AG09319 (cell line): Measurements from ENCODE around the gene MB.

Source experiments
- DNase-seq: peaks from one replicate; pipeline ENCODE4 v3.0.0-alpha.2; 2010; ENCODE audit warnings: low read depth; ENCODE audit errors: extremely low read depth
- TF ChIP-seq, protein P1 (sequence below): IDR thresholded peaks from 2 replicates; pipeline ENCODE4 v1.5.1; 2011; ENCODE audit warnings: low read depth, mild to moderate bottlenecking, inconsistent platforms, low read length, moderate library complexity

Gene MB

DNA sequence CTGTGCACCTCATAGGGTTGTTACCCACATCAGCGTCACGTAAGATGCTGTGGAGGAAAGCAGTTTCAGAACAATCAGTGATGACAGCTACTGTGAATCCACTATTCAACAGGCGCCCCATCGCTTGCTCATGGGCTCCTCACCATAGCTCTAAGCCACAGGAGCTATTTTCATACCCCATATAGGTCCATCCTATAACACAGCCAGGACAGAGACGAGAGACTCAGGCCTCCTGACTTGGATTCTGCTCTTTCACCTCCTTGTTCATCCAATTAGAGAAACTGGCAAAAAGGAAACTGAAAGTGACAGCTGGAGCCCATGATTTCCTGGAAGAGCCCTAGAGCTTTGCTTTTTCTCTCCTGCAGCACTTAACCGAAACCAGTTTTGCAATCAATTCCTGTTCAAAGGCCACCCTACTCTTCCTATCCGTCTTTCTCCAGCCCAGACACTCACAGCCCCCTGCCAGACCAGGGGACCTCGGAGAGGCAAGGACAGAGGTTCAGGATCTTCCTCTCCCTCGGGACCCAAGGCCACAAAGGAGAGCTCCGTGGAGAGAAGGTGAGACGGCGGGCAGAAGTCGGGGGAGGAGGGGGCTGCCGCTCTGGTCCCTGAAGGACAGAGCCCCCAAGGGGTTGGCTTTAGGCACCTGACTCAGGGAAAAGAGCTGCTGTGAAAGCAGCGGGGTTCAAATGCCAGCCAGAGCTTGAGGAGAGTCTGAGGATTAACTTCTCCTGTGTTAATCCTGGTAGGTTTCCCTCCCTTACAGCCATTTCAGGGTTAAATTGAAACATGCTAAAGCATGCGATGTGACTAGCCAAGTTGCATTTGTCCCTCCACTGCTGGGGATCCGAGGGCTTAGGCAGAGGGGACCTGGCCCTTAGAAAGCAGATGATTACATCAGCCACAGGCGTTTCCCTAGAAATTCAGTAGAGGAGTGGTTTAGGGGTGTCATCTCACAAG lies 31.2 kb upstream of the MB start, which contains the start of gene APOL6:
APOL6 (plus strand) TSS at position 381 of the 960 bp plus-strand sequence. CDS start 7,980 bp downstream, outside the sequence.
- TF ChIP-seq, protein P1, sequence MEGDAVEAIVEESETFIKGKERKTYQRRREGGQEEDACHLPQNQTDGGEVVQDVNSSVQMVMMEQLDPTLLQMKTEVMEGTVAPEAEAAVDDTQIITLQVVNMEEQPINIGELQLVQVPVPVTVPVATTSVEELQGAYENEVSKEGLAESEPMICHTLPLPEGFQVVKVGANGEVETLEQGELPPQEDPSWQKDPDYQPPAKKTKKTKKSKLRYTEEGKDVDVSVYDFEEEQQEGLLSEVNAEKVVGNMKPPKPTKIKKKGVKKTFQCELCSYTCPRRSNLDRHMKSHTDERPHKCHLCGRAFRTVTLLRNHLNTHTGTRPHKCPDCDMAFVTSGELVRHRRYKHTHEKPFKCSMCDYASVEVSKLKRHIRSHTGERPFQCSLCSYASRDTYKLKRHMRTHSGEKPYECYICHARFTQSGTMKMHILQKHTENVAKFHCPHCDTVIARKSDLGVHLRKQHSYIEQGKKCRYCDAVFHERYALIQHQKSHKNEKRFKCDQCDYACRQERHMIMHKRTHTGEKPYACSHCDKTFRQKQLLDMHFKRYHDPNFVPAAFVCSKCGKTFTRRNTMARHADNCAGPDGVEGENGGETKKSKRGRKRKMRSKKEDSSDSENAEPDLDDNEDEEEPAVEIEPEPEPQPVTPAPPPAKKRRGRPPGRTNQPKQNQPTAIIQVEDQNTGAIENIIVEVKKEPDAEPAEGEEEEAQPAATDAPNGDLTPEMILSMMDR: no peak
- no peak for DNase-seq

DNA sequence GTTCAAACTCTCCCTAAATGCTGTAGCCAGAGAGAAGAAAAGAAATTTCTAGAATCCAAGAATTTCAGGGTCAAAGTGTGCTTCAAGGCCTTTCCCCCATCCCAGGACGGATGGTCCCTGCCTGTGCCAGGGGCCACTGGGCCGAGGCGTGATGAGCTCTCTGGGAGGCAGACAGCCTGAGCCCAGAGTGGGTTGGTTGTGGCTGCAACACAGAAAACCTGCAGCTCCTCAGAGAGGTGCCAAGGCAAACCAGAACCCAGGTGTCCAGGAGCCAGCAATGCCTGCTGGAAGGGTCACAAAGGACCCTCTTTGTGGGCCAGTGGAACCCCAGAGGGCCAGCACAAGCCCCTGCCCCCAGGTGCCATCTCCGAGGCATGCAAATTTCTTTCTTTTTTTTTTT lies 28.5 kb upstream of the MB start:
- no peak for DNase-seq
- TF ChIP-seq, protein P1: no peak

DNA sequence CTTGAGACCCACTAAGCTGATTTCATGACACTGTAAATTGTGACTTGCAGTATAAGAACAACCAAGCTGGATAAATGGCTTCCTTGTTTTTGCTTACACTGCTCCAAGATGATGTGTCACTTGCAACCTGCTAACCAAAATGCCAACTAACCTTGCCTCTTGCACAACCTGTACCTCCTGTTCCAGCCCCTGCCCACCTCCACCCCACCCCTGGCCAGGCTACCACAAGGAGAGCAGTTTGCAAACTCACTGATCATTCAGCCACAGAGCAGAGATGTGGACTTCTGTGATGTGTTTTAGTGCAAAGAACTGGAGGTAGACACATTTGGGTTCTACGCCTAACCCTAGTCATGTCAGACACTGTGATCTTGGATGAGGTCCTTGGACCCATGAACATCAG lies 26.9 kb upstream of the MB start:
- DNase-seq: no peak

DNA sequence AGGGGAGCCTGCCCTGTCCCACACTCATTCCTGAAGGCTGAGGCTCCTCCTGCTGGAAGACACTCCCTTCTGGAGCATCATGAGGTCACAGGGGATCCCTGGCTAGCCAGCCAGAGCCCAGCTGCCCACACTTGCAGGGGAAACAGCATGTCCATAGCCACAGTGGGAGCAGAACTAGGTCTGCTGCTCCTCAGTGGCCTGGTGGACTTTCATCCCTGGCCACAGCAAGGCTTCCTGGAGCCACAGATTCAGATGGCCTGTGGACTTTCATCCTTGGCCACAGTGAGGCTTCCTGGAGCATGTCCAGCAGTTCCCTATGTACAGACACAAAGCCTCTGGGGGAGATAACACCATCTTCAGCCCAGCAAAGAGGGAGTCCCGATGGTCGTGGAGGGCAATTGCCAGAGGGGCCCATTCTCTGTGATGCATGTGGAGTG lies 25.2 kb upstream of the MB start:
- DNase-seq: no peak

More for the DNA sequence above, 26.9 kb upstream of the MB start:
- TF ChIP-seq, protein P1: no peak

DNA sequence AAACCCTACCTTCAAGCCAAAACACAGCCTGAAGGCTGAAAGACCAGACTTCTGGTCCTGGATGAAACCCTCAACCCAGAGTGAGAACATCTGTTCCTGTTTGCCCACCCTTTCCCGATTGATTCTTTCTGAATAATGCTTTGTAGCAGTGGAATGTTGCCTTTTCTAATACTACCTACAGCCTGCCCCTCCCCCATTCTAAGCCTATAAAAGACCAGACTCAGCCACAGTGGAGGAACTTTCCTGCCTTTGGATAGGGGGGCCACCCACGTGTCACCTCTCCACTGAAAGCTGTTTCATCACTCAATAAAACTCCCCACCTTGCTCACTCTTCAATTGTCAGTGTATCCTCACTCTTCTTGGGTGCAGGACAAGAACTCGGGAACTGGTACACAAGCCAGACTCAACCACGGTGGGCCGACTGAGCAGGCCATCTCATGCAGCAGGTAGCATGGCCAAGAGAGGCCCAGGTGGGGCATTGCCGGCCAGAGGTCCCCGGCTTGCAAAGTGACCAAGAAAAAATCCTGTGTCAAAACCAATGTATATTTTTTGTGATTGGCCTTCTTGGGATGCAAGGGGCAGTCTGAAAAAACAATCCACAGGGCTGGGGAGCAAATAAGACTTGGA lies 24.5 kb upstream of the MB start:
- no peak for DNase-seq
- TF ChIP-seq, protein P1: no peak

More for the DNA sequence above, 25.2 kb upstream of the MB start:
- TF ChIP-seq, protein P1: no peak

DNA sequence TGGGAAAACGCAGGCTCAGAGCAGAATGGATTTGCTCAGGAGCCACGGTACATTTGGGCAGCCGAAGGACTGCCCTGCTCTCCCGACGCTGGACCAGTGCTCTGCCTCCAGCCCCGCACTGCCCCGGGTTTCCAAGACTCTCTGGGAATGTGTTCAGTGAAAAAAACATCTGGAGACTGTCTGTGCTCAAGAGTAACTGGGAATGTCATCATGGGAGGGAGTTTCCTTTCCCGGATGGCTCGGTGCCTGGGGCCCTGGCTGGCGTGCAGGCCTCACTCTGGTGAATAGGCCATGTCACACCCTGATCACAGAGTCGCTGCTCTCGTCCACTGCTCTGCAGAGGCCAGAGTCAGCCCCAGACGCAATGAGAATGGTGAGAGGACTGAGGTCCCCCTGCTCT lies 21.3 kb upstream of the MB start:
- peak; percentile 86 for DNase-seq
- TF ChIP-seq, protein P1: no peak

DNA sequence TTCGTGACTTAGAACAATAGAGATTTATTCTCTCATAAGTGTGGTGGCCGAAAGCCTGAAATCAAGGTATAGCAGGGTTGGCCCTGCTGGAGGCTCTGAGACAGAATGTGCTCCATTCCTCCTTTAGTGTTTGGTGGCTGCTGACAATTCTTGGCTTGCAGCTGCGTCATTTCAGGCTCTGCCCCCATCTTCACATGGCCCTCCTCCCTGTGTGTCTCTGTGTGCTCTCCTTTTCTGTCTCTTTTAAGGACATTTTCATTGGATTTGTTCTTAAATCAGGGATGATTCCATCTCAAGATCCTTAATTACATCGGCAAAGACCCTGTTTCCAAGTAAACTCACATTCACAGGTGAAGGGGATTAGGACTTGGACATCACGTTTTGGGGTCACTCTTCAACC lies 20.9 kb upstream of the MB start:
- no peak for DNase-seq
- TF ChIP-seq, protein P1: no peak
